Stromal cell of bone marrow (primary cell): Measurements from ENCODE around the gene ZNF576.
"Not testable (repeated sequence)": the region's sequence is repeated elsewhere in the genome, so short reads cannot be mapped to it uniquely, and the experiment has no call there.

Experiments
- DNase-seq: peaks from one replicate; pipeline ENCODE4 v3.0.0-alpha.2; 2012; ENCODE audit warnings: low read depth

Gene ZNF576

GRCh38 chr19:43625918-43626579 lies 29.7 kb downstream of the ZNF576 start:
- no peak for DNase-seq

GRCh38 chr19:43626838-43627237 lies 30.4 kb downstream of the ZNF576 start:
- DNase-seq, result no peak

GRCh38 chr19:43628646-43629326 lies 32.4 kb downstream of the ZNF576 start:
- DNase-seq, result no peak

GRCh38 chr19:43631491-43631890 lies 35.1 kb downstream of the ZNF576 start:
- no peak for DNase-seq

- DNase-seq, result no peak
These were observed 37.1 kb downstream of the ZNF576 start for GRCh38 chr19:43633520-43633919.

- no peak for DNase-seq
These were observed 37.7 kb downstream of the ZNF576 start for GRCh38 chr19:43634068-43634467.

GRCh38 chr19:43634506-43634871 lies 38.1 kb downstream of the ZNF576 start:
- no peak for DNase-seq

GRCh38 chr19:43634872-43635560 lies 38.6 kb downstream of the ZNF576 start:
- no peak for DNase-seq

GRCh38 chr19:43635561-43635940 lies 39.2 kb downstream of the ZNF576 start:
- DNase-seq, result not testable (repeated sequence)

- DNase-seq, result no peak
These were observed 39.8 kb downstream of the ZNF576 start for GRCh38 chr19:43636121-43636683.

GRCh38 chr19:43638214-43638994 lies 42.0 kb downstream of the ZNF576 start:
- DNase-seq, result no peak

- DNase-seq, result no peak
These were observed 42.7 kb downstream of the ZNF576 start for GRCh38 chr19:43638995-43639518.

GRCh38 chr19:43639519-43640423 lies 43.4 kb downstream of the ZNF576 start, which contains the start of gene CADM4:
Gene CADM4 (minus strand): TSS chr19:43639850. CDS start chr19:43639790, 60 bp downstream.
- no peak for DNase-seq

- DNase-seq, result no peak
These were observed 44.0 kb downstream of the ZNF576 start for GRCh38 chr19:43640424-43640757.

- DNase-seq, result no peak
These were observed 44.9 kb downstream of the ZNF576 start for GRCh38 chr19:43641333-43641732.

GRCh38 chr19:43642531-43642930 lies 46.1 kb downstream of the ZNF576 start:
- DNase-seq, result no peak

GRCh38 chr19:43643326-43643725 lies 46.9 kb downstream of the ZNF576 start:
- no peak for DNase-seq

- no peak for DNase-seq
These were observed 47.8 kb downstream of the ZNF576 start for GRCh38 chr19:43644181-43644580.

- DNase-seq, result no peak
These were observed 52.2 kb downstream of the ZNF576 start for GRCh38 chr19:43648633-43649032.

GRCh38 chr19:43649514-43649913 lies 53.1 kb downstream of the ZNF576 start:
- no peak for DNase-seq

GRCh38 chr19:43650276-43650675 lies 53.9 kb downstream of the ZNF576 start:
- not testable (repeated sequence) for DNase-seq
